GM23248 (cell line): ENCODE data around the gene SNX32. TPM values are rescaled to one million over a fixed set of nuclear protein-coding genes. Genes with fewer than 3 reads are reported as not detected.

Experiments
- DNase-seq: peaks from one replicate; pipeline ENCODE4 v3.0.0-alpha.2; 2015
- H2AFZ ChIP-seq: fragments of 200-600 bp; sonication (generic); 2 replicates; pipeline ENCODE4 v1.6.1; 2016; ENCODE audit warnings: antibody characterized with exemption
- H3F3A ChIP-seq: fragments of 200-600 bp; sonication (generic); 2 replicates; pipeline ENCODE4 v1.6.1; 2016; ENCODE audit warnings: mild to moderate bottlenecking, antibody characterized with exemption, mixed run types; ENCODE audit not compliant: insufficient read depth
- H3K27ac ChIP-seq: fragments of 200-600 bp; sonication (generic); 2 replicates; pipeline ENCODE4 v1.5.1; 2016; ENCODE audit warnings: mild to moderate bottlenecking
- H3K27me3 ChIP-seq: fragments of 200-600 bp; sonication (generic); replicated peaks from 2 replicates; pipeline ENCODE4 v1.6.1; 2016; ENCODE audit warnings: mild to moderate bottlenecking; ENCODE audit not compliant: insufficient read depth
- H3K36me3 ChIP-seq: fragments of 200-600 bp; sonication (generic); 2 replicates; pipeline ENCODE4 v1.6.1; 2016; ENCODE audit warnings: low read depth, mild to moderate bottlenecking
- H3K4me1 ChIP-seq: fragments of 200-600 bp; sonication (generic); 2 replicates; pipeline ENCODE4 v1.6.1; 2016; ENCODE audit warnings: mild to moderate bottlenecking; ENCODE audit not compliant: insufficient read depth
- H3K4me2 ChIP-seq: fragments of 200-600 bp; sonication (generic); one replicate; pipeline ENCODE4 v1.6.1; 2016; ENCODE audit warnings: mild to moderate bottlenecking; ENCODE audit not compliant: unreplicated experiment
- H3K4me3 ChIP-seq: fragments of 200-600 bp; sonication (generic); 2 replicates; pipeline ENCODE4 v1.5.1; 2016; ENCODE audit warnings: mild to moderate bottlenecking
- H3K79me2 ChIP-seq: fragments of 200-600 bp; sonication (generic); 2 replicates; pipeline ENCODE4 v1.6.1; 2016; ENCODE audit warnings: mild to moderate bottlenecking; ENCODE audit not compliant: insufficient read depth
- H3K9ac ChIP-seq: fragments of 200-600 bp; sonication (generic); 2 replicates; pipeline ENCODE4 v1.6.1; 2016; ENCODE audit warnings: mild to moderate bottlenecking
- H3K9me2 ChIP-seq: fragments of 200-600 bp; sonication (generic); 2 replicates; pipeline ENCODE4 v1.6.1; 2016; ENCODE audit warnings: mixed run types, mild to moderate bottlenecking, moderate library complexity; ENCODE audit not compliant: insufficient read depth
- H3K9me3 ChIP-seq: fragments of 200-600 bp; sonication (generic); one replicate; pipeline ENCODE4 v1.6.1; 2017; ENCODE audit warnings: low read depth
- H4K20me1 ChIP-seq: fragments of 200-600 bp; sonication (generic); 2 replicates; pipeline ENCODE4 v1.6.0; 2016; ENCODE audit not compliant: insufficient read depth
- EZH2 ChIP-seq: fragments of 200-600 bp; sonication (generic); IDR thresholded peaks from 2 replicates; pipeline ENCODE4 v1.6.1; 2018; ENCODE audit warnings: antibody characterized with exemption, mild to moderate bottlenecking; ENCODE audit not compliant: insufficient read depth, poor library complexity, severe bottlenecking
- EZH2phosphoT487 ChIP-seq: fragments of 200-600 bp; sonication (generic); IDR thresholded peaks from 2 replicates; pipeline ENCODE4 v1.6.1; 2018; ENCODE audit warnings: antibody characterized with exemption, moderate library complexity, mild to moderate bottlenecking, low read depth; ENCODE audit not compliant: insufficient read depth
- WGBS, 2 experiments: methylation state at CpG; one replicate each; pipeline ENCODE4 v1.1.6; 2015 to 2017; ENCODE audit warnings: low lambda C conversion rate in 2 of 2, low coverage in 1 of 2; ENCODE audit errors: missing lambda C conversion rate in 2 of 2; 5-methylcytosine and 5-hydroxymethylcytosine counted together
- in situ Hi-C: fragments of 300-500 bp; cut with MboI; formaldehyde crosslinking; loops from 2 replicates; pipeline ENCODE4 v1.15.0; 2020
- polyA plus RNA-seq: library from polyadenylated mRNA; unstranded; fragments of >200 nt; fragmentation: Nextera tagmentation; extraction: Ambion mirVana; gene quantifications from 2 replicates; pipeline ENCODE4 v1.2.1, GENCODE V29; 2016
- total RNA-seq: library from RNA; depleted of rRNA; stranded (reverse); fragments of >200 nt; shearing (Covaris generic); gene quantifications from 2 replicates; pipeline ENCODE4 v1.2.3, GENCODE V29; 2014

Gene SNX32
- total and polyA plus RNA-seq, 2 experiments from 2014 or later: 0.51 TPM; not detected in 1

GRCh38 chr11:65796726-65797601, 36.8 kb upstream of the SNX32 start:
- DNase-seq: no peak
- H3K9me2 ChIP-seq: no peaks in the 10 kb centered on the region
- H3K9ac ChIP-seq: no peak overlapping the region
- H3K4me1 ChIP-seq: no peaks in the 10 kb centered on the region
- WGBS, 2 experiments: 54% methylated on average over 15 of the region's 15 CpGs
- H3K9me3 ChIP-seq: no peaks in the 10 kb centered on the region
- H3K4me3 ChIP-seq: no peak overlapping the region
- H2AFZ ChIP-seq: no peak overlapping the region
- no peak overlapping the region for H3K27ac ChIP-seq
- no peaks in the 10 kb centered on the region for H3K79me2 ChIP-seq
- H4K20me1 ChIP-seq: no peaks in the 10 kb centered on the region
- in situ Hi-C loops: no loop called here
- H3K4me2 ChIP-seq: no peak overlapping the region
- H3F3A ChIP-seq: no peaks in the 10 kb centered on the region
- H3K27me3 ChIP-seq: peaks cover 18% of the 10 kb centered on the region; the same call in 1 of the 2 replicates
- TF ChIP-seq EZH2 (no peak), EZH2phosphoT487 (no peak)
- no peaks in the 10 kb centered on the region for H3K36me3 ChIP-seq

GRCh38 chr11:65797711-65798110, 36.1 kb upstream of the SNX32 start:
- Histone ChIP-seq H2AFZ (no peak overlapping the region), H3K79me2 (no peaks in the 10 kb centered on the region), H4K20me1 (no peaks in the 10 kb centered on the region), H3F3A (no peaks in the 10 kb centered on the region), H3K27me3 (peaks cover 22% of the 10 kb centered on the region; the same call in 1 of the 2 replicates), H3K36me3 (no peaks in the 10 kb centered on the region), H3K9me3 (no peaks in the 10 kb centered on the region), H3K4me3 (no peak overlapping the region), H3K9me2 (no peaks in the 10 kb centered on the region), H3K4me2 (no peak overlapping the region), H3K27ac (no peak overlapping the region), H3K4me1 (no peaks in the 10 kb centered on the region), H3K9ac (no peak overlapping the region)
- TF ChIP-seq EZH2phosphoT487 (no peak), EZH2 (no peak)
- no peak for DNase-seq
- 61 to 65% methylated on average over 12 to 13 of the region's 13 CpGs for WGBS, 2 experiments
- in situ Hi-C loops: no loop called here

GRCh38 chr11:65798882-65799281, 34.9 kb upstream of the SNX32 start:
- TF ChIP-seq EZH2: no peak
- no peak for TF ChIP-seq EZH2phosphoT487
- H4K20me1 ChIP-seq: no peaks in the 10 kb centered on the region
- H3K27ac ChIP-seq: no peak overlapping the region
- WGBS, 2 experiments: 75% methylated on average over 8 of the region's 8 CpGs
- no peaks in the 10 kb centered on the region for H3K79me2 ChIP-seq
- H3K27me3 ChIP-seq: peaks cover 32% of the 10 kb centered on the region; the same call in 1 of the 2 replicates
- no peaks in the 10 kb centered on the region for H3K36me3 ChIP-seq
- H2AFZ ChIP-seq: no peak overlapping the region
- in situ Hi-C loops: no loop called here
- H3K9me3 ChIP-seq: no peaks in the 10 kb centered on the region
- no peaks in the 10 kb centered on the region for H3F3A ChIP-seq
- DNase-seq: no peak
- no peak overlapping the region for H3K4me3 ChIP-seq
- no peaks in the 10 kb centered on the region for H3K4me1 ChIP-seq
- H3K9ac ChIP-seq: no peak overlapping the region
- no peaks in the 10 kb centered on the region for H3K9me2 ChIP-seq
- H3K4me2 ChIP-seq: no peak overlapping the region

GRCh38 chr11:65801153-65801987, 32.4 kb upstream of the SNX32 start:
- Histone ChIP-seq H3K27me3 (peaks cover 39% of the 10 kb centered on the region; the same call in 1 of the 2 replicates), H3K36me3 (no peaks in the 10 kb centered on the region), H3K27ac (no peak overlapping the region), H3K4me2 (no peak overlapping the region), H3K9me3 (no peaks in the 10 kb centered on the region), H3F3A (no peaks in the 10 kb centered on the region), H3K4me1 (no peaks in the 10 kb centered on the region), H3K9ac (no peak overlapping the region), H3K9me2 (no peaks in the 10 kb centered on the region), H4K20me1 (no peaks in the 10 kb centered on the region), H3K4me3 (no peak overlapping the region), H3K79me2 (no peaks in the 10 kb centered on the region), H2AFZ (no peak overlapping the region)
- DNase-seq: no peak
- 52 to 58% methylated on average over 18 of the region's 18 CpGs for WGBS, 2 experiments
- in situ Hi-C loops: no loop called here
- no peak for TF ChIP-seq EZH2
- TF ChIP-seq EZH2phosphoT487: no peak
